DMS 273 treated with DMSO at 0.1 percent for 48 hours (cell line): ENCODE results near the gene SAMD4A.
"Not testable (repeated sequence)": the region's sequence is repeated elsewhere in the genome, so short reads cannot be mapped to it uniquely, and the experiment has no call there.

Experiments
- DNase-seq: peaks from one replicate; lab custom pipeline; 2025; lab: John Stamatoyannopoulos, UW

Gene SAMD4A

DNA sequence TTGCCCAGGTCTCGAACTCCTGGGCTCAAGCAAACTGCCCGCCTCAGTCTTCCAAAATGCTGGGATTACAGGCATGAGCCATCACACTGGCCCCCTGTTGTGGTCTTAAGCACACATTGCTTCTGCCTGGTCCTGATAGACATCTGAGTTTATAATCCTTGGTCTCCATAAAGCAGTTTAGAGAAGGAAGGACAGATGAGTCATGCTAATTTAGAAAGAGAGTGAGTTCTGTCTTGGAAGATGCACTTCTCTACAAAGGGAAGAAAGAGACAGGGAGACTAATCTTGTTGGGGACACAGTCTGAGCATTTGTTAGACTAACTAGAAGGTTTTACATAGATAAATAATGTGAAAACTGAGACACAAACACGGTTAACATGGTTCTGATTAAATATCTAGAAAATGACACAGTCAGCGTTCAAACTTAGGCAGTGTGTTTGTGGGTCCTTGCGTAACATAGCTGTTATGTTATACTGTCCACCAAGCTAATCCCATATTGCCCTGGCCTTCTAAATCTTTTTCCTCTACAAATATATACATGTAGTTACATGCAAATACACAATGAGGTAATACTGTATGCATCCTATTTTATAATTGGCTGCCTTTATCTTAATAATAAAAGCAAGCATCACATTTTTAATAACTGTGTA is 31.0 kb downstream of the SAMD4A start:
- no peak for DNase-seq

DNA sequence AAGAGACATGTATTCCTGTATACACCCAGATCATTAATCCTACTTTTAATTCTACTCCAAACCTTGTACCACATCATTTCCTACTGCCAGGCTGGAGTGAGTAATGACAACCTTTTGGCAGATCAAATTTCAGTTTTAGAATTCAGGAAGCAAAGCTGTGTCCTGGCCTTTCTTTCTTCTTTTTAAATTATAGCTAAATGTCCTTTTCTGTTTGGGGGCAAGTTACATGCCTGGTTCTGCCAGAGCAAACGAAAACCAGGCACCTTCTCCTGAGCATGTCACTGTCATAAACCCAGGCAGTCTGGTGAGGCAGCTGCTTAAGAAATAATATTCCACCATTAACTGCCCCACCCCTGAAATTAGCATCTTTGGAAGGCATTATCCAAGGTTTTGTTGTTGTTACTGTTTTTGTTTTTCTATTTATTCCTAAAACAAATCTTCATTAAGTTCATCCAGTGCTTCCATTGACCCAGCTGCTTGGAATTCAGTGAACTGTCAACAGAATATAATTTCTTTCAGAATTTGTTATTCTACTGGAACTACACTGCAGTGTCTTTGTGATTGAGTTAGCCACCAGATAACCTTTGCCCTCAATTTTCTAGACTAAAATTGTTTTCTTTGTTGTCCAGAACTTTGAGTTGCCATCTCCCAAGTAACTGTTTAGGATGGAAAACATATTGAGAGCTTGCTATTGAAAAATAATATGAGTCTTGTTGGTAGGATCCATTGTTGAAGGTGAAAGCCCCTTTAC is 33.2 kb downstream of the SAMD4A start:
- no peak for DNase-seq

- no peak for DNase-seq
Observed at GRCh38 chr14:54600717-54601109, 33.8 kb downstream of the SAMD4A start.

DNA sequence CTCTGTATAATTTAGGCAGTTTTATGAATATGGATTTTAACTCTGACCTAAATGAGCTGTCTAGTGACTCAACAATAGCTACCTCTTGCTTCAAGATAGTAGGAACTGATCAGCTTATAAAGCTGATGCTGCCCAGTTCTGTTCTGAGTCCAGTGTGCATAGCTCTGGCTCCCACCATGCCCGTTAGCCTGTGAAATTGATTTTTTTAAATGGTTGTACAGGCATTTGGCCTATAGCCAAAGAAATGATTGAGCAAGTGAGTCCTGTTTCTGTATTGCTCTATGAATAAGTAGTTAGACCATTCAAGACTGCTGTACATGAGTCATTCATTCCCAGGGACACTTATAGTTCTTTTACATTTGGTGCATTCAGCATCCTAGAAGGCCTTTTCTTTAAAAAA is 36.4 kb downstream of the SAMD4A start:
- DNase-seq, result no peak

DNA sequence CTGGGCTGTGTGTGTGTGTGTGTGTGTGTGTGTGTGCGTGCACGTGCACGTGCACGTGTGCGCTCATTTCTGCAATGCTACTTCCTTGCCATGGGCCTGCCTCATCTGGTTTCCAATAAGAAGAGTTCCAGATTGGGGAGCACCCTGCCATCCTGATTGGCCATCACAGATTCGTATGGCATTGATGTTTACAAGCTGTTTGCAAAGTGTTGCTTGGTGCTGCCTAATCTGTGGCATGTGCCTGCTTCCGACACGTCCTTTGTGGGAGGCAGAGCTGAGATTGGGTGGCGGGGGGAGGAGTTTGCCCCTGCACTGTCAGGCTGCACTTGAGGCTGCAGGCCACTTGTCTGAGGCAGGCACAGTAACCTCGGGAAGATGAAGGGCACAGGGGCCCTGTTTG is 39.2 kb downstream of the SAMD4A start:
- no peak for DNase-seq

DNA sequence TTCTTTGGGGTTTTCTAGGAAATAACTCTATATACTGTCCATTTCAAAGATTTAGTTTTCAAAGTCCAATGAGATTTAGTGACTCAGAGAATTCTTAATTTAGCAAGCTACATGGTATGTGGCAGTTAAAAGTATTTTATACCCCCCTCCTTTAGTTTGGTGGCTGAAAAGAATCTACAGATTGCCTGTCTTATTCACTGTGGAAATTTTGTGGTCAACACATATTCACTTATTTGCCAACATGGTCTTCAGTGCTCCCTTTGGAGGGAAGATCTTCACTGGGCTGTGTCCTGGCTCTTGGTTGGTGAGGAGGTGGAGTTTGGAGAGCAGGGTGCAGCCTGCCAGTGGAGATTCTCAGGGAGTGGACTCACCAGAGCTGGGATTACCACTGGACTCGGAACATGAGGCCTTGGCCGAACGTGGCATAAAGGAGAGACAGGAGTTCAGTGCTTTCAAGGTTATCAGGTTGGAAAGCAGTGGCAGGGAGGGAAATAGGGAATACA is 39.8 kb downstream of the SAMD4A start:
- no peak for DNase-seq

GRCh38 chr14:54609576-54609975 is 42.6 kb downstream of the SAMD4A start:
- no peak for DNase-seq

DNA sequence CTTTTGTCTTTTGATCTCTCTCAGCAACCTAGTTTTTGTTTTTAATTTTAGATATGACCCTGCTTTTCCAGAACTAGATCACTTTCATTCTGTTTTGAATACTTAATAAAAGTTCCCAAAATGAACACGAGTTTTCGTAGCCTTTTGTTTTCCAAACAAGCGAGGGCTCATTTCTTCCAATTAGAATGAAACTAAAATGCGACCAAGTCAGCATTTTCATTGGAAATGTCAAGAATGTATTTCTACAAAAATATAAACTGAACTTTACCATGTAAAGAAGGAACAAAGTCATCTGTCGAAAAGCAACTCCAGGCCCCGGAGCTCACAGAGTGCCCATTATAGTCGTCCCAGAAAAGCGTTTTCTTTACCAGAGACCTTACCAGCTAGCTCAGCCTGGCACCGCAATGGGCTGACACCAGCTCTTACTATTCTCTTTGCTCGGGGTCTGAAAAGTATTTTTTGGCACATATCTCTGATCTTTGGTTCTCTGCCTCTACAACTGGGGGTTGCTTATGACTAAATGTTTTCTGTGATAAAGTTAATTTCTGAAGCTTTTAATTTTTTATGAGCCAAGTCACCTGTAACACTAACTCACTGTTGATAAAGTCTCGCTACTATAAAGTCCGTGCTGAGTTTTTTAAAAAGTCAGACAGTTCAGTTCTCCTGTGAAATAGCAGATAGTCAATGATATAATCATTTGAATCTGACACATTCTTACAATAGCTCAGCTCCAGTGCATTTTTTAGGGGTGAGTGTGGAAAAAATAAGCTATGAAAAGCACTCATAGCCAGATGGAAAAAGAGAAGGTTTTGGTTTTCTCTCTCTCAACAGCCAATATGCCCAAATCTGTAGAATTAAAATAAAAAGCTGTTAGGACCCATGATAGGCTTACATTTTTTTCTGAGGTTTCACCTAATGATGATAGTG is 43.4 kb downstream of the SAMD4A start:
- no peak for DNase-seq

GRCh38 chr14:54614296-54614695 is 47.4 kb downstream of the SAMD4A start:
- DNase-seq, result no peak

DNA sequence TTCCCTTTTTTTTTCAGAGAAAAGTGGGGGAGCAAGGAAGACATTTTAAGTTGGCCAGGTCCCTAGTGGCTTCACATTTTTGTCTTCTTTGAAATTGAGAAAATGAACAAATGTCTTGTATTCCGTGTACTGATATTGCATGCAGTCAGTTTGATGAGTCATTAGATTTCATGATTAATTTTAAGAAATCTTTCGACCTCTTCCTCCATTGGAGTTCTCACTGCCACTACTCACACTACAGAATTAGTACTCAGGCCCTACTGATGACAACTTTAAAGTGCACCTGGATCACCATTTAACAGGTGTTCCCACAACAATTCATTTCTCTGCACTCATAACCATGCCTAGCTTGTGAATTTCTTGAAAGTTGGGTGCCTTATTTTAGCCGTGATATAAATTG is 50.5 kb downstream of the SAMD4A start:
- DNase-seq, result no peak

GRCh38 chr14:54621686-54622085 is 54.8 kb downstream of the SAMD4A start:
- no peak for DNase-seq

DNA sequence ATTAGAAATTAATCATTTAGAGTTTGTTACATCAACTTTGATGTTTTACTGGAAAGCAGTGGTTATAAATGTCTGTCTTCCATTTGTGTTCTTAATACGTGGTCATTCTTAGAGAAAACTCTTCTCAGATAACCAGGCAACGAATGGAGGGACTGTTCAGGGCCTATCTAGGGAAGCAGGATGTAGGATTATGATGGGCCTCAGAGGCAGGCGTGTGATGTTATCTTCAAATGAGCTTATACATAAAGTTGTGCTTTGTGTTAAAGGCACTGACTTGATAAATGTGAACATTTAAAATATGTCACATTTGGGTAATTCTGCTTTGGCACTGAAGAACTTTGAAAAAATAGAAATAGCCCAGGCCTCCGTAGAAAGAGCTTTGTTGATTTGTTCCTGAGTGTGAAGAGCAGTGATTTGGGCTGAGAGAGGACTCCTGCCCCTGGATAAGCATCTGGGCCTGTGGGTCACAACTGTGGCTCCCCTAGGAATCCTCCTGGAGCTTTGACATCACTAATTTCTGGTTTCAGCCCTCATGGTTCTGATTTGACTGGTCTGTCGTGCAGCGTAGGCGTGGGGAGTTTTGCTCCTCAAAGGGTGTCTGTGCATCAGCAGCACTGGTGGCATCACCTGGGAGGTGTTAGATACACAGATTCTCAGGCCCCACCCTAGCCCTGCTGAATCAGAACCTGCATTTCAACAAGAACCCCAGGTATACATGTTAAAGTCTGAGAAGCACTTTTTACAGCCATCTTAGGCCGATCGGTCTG is 55.4 kb downstream of the SAMD4A start:
- no peak for DNase-seq

DNA sequence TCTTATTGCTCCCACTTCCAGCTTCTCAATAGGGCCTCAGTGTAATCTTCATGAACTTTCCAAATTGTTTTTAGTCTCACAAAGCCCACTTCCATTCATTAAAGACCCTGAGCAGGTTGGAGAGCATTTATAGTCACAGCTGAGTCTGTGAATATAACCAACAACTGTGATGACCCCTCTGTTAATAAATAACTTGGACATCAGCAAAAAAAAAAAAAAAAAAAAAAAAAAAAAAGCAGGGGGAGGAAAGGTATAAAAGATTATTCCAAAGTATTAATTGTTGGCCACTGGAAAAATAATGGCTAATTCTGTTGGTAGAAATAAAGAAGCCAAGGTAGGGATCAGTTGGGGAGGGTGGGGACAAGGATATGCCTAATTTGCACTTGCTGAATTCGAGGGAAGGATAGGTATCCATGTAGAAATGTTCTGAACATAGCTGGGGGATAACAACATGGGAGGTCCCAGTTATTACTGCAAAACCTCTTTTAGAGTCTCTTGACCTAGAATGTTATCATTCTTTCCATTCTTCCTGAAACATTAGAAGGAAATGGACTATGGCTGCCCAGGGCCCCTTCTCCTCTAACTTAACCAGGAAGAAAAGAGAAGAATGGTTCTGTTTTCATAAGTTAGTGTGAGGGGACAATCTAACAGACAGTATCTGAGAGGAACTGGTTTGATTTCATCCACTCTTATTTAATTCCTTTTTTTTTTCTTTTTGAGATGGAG is 56.5 kb downstream of the SAMD4A start:
- no peak for DNase-seq

DNA sequence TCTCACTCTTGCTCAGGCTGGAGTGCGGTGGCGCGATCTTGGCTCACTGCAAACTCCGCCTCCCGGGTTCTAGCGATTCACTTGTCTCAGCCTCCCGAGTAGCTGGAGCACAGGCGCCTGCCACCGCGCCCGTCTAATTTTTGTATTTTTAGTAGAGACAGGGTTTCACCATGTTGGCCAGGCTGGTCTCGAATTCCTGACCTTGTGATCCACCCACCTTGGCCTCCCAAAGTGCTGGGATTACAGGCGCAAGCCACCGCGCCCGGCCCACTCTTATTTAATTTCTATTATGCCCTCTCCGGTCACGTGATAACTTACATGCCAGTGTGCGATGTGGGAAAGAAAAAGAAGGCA is 57.1 kb downstream of the SAMD4A start:
- not testable (repeated sequence) for DNase-seq

GRCh38 chr14:54625112-54625511 is 58.2 kb downstream of the SAMD4A start:
- DNase-seq, result no peak

DNA sequence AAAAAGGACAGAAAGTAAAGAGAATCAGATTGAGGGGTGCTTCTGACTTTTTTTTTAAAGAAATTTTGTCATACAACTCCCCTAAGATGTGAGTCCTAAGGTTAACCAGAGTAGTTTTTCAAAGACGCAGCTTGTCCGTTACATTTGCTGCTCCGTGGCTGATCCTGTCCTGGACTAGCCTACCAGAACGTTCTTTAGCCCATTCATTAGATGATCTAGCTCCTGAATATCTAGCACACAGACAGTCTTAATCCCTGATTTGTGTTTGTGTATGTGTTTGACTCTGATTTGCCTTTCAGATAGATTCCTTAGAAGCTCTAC is 60.3 kb downstream of the SAMD4A start:
- no peak for DNase-seq

DNA sequence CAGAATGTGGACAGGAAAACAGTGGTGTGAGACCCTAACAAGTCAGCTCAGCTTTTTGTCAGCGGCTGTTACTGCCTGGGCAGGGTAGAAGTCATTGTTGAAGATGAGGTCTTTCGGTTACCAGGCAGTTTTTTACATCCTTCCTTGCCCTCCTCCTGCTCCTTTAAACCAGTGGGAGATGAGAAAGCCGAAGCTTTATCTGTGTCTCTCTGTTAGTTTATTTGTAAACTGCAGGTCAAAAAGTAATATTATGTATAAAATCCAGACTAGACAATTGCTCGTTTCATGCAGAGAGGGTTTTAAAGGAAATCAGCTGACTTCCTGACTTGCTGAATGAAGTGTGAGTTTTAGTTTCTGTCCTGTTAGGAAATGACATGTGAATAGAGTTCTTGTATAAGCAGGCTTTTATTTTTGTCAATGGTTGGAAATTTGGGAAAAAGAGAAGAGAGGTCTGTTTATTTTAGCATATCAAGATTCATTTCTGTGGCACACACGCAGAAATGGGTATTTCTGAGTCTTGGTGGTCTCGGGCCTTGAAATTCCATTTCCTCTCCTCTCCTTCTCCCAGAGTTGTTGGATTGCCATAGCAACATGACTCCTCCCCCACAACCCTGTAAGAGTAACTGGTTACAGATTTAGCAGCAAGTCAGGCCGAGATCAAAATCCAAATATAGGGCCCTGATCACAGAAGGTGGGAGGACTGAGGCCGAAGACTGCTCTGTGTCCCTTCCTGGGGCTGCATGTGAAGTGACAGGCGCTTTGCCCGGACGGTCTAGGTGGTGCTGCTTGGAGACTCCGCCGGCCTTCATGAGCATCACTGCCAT is 60.8 kb downstream of the SAMD4A start:
- DNase-seq, result no peak

GRCh38 chr14:54629183-54629582 is 62.3 kb downstream of the SAMD4A start:
- DNase-seq, result no peak

DNA sequence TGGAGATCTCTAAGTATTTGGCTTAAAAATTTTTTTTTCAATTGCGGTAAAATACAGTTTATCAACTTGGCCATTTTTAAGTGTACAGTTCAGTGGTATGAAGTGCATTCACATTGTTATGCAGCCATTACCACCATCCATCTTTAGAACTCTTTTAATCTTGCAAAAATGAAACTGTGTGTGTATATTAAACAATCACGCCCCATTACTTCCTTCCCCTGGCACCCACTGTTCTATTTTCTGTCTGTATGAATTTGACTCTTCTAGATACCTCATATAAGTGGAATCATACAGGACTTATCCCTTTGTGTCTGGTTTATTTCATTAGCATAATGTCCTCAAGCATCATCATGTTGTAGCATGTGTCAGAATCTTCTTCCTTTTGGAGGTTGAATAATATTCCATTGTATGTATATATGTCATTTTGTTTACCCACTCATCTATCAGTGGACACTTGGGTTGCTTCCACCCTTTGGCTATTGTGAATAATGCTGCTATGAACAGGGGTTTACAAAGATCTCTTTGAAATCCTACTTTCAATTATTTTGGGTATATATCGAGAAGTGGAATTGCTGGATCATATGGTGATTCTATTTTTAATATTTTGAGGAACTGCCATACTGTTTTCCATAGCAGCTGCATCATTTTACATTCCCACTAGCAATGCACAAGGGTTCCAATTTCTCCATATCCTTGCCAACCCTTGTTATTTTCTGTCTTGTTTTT is 62.9 kb downstream of the SAMD4A start:
- no peak for DNase-seq

DNA sequence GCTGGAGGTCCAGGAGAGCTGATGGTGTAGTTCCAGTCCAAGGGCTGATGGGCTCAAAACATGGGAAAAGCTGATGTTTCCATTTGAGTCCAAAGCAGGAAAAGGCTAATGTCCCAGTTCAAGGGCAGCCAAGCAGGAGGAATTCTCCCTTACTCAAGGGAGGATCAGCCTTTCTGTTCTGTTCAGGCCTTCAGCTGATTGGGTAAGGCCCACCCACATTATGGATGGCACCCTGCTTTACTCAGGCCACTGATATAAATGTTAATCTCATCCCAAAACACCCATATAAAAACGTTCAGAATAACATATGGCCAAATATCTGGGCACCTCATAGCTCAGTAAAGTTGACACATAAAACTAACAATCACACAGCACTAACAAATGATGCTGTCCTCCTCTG is 64.1 kb downstream of the SAMD4A start:
- no peak for DNase-seq
